HEK293 (cell line): Measurements from ENCODE around the gene RINL.

Experiments used
- ATF2 ChIP-seq: fragments of 450-650 bp; formaldehyde crosslinking; IDR thresholded peaks from 2 replicates; pipeline ENCODE4 v1.5.1; 2016; ENCODE audit warnings: missing biosample characterization, missing genetic modification characterization, low read depth
- ELK4 ChIP-seq: IDR thresholded peaks from 2 replicates; pipeline ENCODE4 v1.6.1; 2011; ENCODE audit warnings: mild to moderate bottlenecking, low read depth, low read length, borderline replicate concordance
- PATZ1 ChIP-seq: fragments of 450-650 bp; formaldehyde crosslinking; IDR thresholded peaks from 2 replicates; pipeline ENCODE4 v1.5.1; 2016; ENCODE audit warnings: missing biosample characterization, missing genetic modification characterization
- ZBTB11 ChIP-seq: fragments of 450-650 bp; formaldehyde crosslinking; conservative IDR thresholded peaks from 2 replicates; pipeline ENCODE4 v1.5.1; 2016; ENCODE audit warnings: low read depth, missing biosample characterization, missing genetic modification characterization
- ZBTB49 ChIP-seq: fragments of 450-650 bp; formaldehyde crosslinking; IDR thresholded peaks from 2 replicates; pipeline ENCODE4 v1.5.1; 2016; ENCODE audit warnings: missing biosample characterization, missing genetic modification characterization, low read depth
- ZBTB8A ChIP-seq: fragments of 450-650 bp; formaldehyde crosslinking; IDR thresholded peaks from 2 replicates; pipeline ENCODE4 v1.5.1; 2016; ENCODE audit warnings: missing biosample characterization, missing genetic modification characterization
- ZNF132 ChIP-seq: fragments of 450-650 bp; formaldehyde crosslinking; IDR thresholded peaks from 2 replicates; pipeline ENCODE4 v1.5.1; 2017; ENCODE audit warnings: missing biosample characterization, missing genetic modification characterization, borderline replicate concordance
- ZNF16 ChIP-seq: fragments of 450-650 bp; formaldehyde crosslinking; IDR thresholded peaks from 2 replicates; pipeline ENCODE4 v1.5.1; 2016; ENCODE audit warnings: low read depth, missing biosample characterization, missing genetic modification characterization
- ZNF169 ChIP-seq: fragments of 450-650 bp; formaldehyde crosslinking; IDR thresholded peaks from 2 replicates; pipeline ENCODE4 v1.5.1; 2016; ENCODE audit warnings: missing biosample characterization, missing genetic modification characterization
- ZNF18 ChIP-seq: fragments of 450-650 bp; formaldehyde crosslinking; IDR thresholded peaks from 2 replicates; pipeline ENCODE4 v1.5.1; 2016; ENCODE audit warnings: missing biosample characterization, missing genetic modification characterization
- ZNF266 ChIP-seq: fragments of 450-650 bp; formaldehyde crosslinking; IDR thresholded peaks from 2 replicates; pipeline ENCODE4 v1.5.1; 2016; ENCODE audit warnings: missing biosample characterization, missing genetic modification characterization, low read depth
- ZNF292 ChIP-seq: fragments of 450-650 bp; formaldehyde crosslinking; IDR thresholded peaks from 2 replicates; pipeline ENCODE4 v1.5.1; 2016; ENCODE audit warnings: low read depth, missing biosample characterization, missing genetic modification characterization, borderline replicate concordance
- ZNF362 ChIP-seq: fragments of 450-650 bp; formaldehyde crosslinking; IDR thresholded peaks from 2 replicates; pipeline ENCODE4 v1.5.1; 2016; ENCODE audit warnings: missing biosample characterization, missing genetic modification characterization
- ZNF416 ChIP-seq: fragments of 450-650 bp; formaldehyde crosslinking; IDR thresholded peaks from 2 replicates; pipeline ENCODE4 v1.5.1; 2016; ENCODE audit warnings: missing biosample characterization, missing genetic modification characterization
- ZNF513 ChIP-seq: fragments of 450-650 bp; IDR thresholded peaks from 2 replicates; pipeline ENCODE4 v1.5.1; 2018; ENCODE audit warnings: missing biosample characterization, missing genetic modification characterization
- ZNF555 ChIP-seq: fragments of 450-650 bp; formaldehyde crosslinking; conservative IDR thresholded peaks from 2 replicates; pipeline ENCODE4 v1.5.1; 2017; ENCODE audit warnings: missing biosample characterization, mild to moderate bottlenecking, missing genetic modification characterization, inconsistent platforms
- ZNF596 ChIP-seq: fragments of 450-650 bp; IDR thresholded peaks from 2 replicates; pipeline ENCODE4 v1.5.0; 2018; ENCODE audit warnings: missing biosample characterization, mild to moderate bottlenecking, missing genetic modification characterization, moderate library complexity
- ZNF776 ChIP-seq: fragments of 450-650 bp; formaldehyde crosslinking; IDR thresholded peaks from 2 replicates; pipeline ENCODE4 v1.5.0; 2017; ENCODE audit warnings: missing biosample characterization, missing genetic modification characterization, borderline replicate concordance
- ZSCAN16 ChIP-seq: fragments of 450-650 bp; formaldehyde crosslinking; IDR thresholded peaks from 2 replicates; pipeline ENCODE4 v1.5.1; 2016; ENCODE audit warnings: missing biosample characterization, missing genetic modification characterization
- ZSCAN30 ChIP-seq: fragments of 450-650 bp; IDR thresholded peaks from 2 replicates; pipeline ENCODE4 v1.5.1; 2018; ENCODE audit warnings: missing biosample characterization, mild to moderate bottlenecking, missing genetic modification characterization, moderate library complexity
- ZSCAN5A ChIP-seq: fragments of 450-650 bp; formaldehyde crosslinking; IDR thresholded peaks from 2 replicates; pipeline ENCODE4 v1.5.1; 2016; ENCODE audit warnings: missing biosample characterization, missing genetic modification characterization

The RINL gene

GRCh38 chr19:38899447-38900201 lies 21.5 kb upstream of the RINL start, which contains the start of the genes NFKBIB and SIRT2 (continued):
- TF ChIP-seq ZNF513 (tag by site-specific recombination) = no peak
- peak; percentile 100 for TF ChIP-seq ZBTB8A (tag by site-specific recombination)
- TF ChIP-seq PATZ1 (tag by site-specific recombination) = peak; percentile 100
- TF ChIP-seq ZNF776 (tag by site-specific recombination) = no peak
- TF ChIP-seq ZNF18 = peak; percentile 21; the same call in 1 of the 2 replicates
- TF ChIP-seq ZNF16 (tag by site-specific recombination) = no peak; the same call in 1 of the 2 replicates
- TF ChIP-seq ZNF416 (tag by site-specific recombination) = no peak
- TF ChIP-seq ZNF292 (tag by site-specific recombination) = no peak
- no peak for TF ChIP-seq ZNF169 (tag by site-specific recombination)
- 0 out of 2 replicates have a peak, but pooled peaks have one; percentile 83 for TF ChIP-seq ATF2
- TF ChIP-seq ZNF596 (tag by site-specific recombination) = no peak
- TF ChIP-seq ZNF266 (tag by site-specific recombination) = no peak
- no peak for TF ChIP-seq ZNF362
- peak; percentile 88 for TF ChIP-seq ZBTB11 (tag by site-specific recombination)
- peak; percentile 94 for TF ChIP-seq ZSCAN30 (tag by site-specific recombination)
- TF ChIP-seq ZNF555 (tag by site-specific recombination) = no peak
- TF ChIP-seq ELK4 = peak; percentile 75; the same call in 1 of the 2 replicates
- no peak for TF ChIP-seq ZNF132 (tag by site-specific recombination)
- peak; percentile 62; the same call in 1 of the 2 replicates for TF ChIP-seq ZSCAN16
- TF ChIP-seq ZBTB49 (tag by site-specific recombination) = no peak
- peak; percentile 66 for TF ChIP-seq ZSCAN5A (tag by site-specific recombination)
